Breast epithelium (tissue), 3 donors: ENCODE measurements around the gene AP4S1.
"Not testable (repeated sequence)": the region's sequence is repeated elsewhere in the genome, so short reads cannot be mapped to it uniquely, and the experiment has no call there.

Source experiments
- CTCF ChIP-seq, 3 donors: fragments of 450-650 bp; IDR thresholded peaks; one replicate each; pipeline ENCODE4 v1.5.1; 2016 to 2017; ENCODE audit warnings: antibody characterized with exemption in 3 of 3, mild to moderate bottlenecking in 3 of 3, moderate library complexity in 3 of 3
- POLR2A ChIP-seq: fragments of 450-650 bp; IDR thresholded peaks from one replicate; pipeline ENCODE4 v1.6.1; 2016; ENCODE audit warnings: antibody characterized with exemption, mild to moderate bottlenecking, moderate library complexity
- POLR2AphosphoS5 ChIP-seq, 3 donors: sonication (generic); formaldehyde crosslinking; IDR thresholded peaks; one replicate each; pipeline ENCODE4 v1.6.1; 2017; ENCODE audit warnings: antibody characterized with exemption in 3 of 3

- TF ChIP-seq CTCF (IDR thresholded peaks at IDR 0.05); POLR2A; POLR2AphosphoS5 (IDR thresholded peaks at IDR 0.05): not testable (repeated sequence)
These were observed 17.4 kb downstream of the AP4S1 start for GRCh38 chr14:31042893-31043292.
